NT2/D1 (cell line): ENCODE measurements around the gene DMWD.

Experiments
- SUZ12 ChIP-seq: IDR thresholded peaks from 2 replicates; pipeline ENCODE4 v1.6.1; 2011; ENCODE audit not compliant: insufficient read length, insufficient read depth; ENCODE audit errors: extremely low read depth
- YY1 ChIP-seq: IDR thresholded peaks from 2 replicates; pipeline ENCODE4 v1.6.1; 2011; ENCODE audit not compliant: insufficient read length, insufficient read depth
- ZNF274 ChIP-seq: IDR thresholded peaks from 2 replicates; pipeline ENCODE4 v1.6.1; 2011; ENCODE audit warnings: mild to moderate bottlenecking, low read depth, low read length

DNA sequence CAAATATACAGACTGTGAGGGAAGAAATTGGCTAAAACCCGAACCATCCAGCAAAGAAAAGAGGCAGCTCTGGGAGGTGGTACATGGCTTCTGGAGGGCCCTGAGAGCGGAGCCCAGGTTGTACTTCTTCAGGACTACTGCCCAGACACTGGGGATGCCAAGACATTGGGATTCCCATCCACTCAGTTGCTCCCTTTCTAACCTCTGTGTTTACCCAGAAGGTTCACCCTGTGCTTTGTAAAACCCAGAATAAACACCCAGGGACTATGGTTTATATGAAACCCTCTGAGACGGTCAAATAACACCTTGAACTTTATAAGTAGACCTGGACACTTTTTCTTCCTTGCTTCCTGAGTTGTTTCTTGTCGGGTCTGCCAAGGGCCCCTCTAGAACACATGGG lies 49.7 kb downstream of the DMWD start:
- TF ChIP-seq YY1 (no peak), ZNF274 (no peak), SUZ12 (no peak)
